Fibroblast of skin of back (primary cell): ENCODE measurements around the gene SRSF2.
"Not testable (repeated sequence)": the region's sequence is repeated elsewhere in the genome, so short reads cannot be mapped to it uniquely, and the experiment has no call there.

ENCODE experiments used
- DNase-seq: peaks from one replicate; pipeline ENCODE4 v3.0.0-alpha.2; 2013

The SRSF2 gene

GRCh38 chr17:76720211-76720610 is 16.9 kb downstream of the SRSF2 start:
- DNase-seq = no peak

DNA sequence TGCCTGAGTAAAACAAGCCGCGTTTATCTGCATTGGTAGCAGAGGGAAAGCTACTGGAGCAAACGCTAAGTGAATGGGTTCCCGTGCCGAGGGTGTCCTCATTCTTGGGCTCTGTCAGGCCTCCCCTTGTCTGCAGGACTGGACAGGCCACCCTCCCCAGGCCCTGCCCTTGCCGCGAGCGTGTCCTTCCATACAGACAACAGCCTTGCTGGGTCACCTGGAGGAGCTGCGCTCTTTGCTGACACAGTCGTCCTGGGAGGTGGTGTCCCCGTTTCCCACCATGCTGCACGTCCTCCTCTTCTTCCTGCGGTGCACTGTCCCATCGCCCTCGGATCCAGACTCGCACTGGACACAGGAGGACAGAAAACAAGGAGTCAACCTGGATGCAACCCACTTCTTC is 18.6 kb downstream of the SRSF2 start:
- no peak for DNase-seq

- DNase-seq = peak; percentile 94
Observed at GRCh38 chr17:76716839-76717215, 20.3 kb downstream of the SRSF2 start.

DNA sequence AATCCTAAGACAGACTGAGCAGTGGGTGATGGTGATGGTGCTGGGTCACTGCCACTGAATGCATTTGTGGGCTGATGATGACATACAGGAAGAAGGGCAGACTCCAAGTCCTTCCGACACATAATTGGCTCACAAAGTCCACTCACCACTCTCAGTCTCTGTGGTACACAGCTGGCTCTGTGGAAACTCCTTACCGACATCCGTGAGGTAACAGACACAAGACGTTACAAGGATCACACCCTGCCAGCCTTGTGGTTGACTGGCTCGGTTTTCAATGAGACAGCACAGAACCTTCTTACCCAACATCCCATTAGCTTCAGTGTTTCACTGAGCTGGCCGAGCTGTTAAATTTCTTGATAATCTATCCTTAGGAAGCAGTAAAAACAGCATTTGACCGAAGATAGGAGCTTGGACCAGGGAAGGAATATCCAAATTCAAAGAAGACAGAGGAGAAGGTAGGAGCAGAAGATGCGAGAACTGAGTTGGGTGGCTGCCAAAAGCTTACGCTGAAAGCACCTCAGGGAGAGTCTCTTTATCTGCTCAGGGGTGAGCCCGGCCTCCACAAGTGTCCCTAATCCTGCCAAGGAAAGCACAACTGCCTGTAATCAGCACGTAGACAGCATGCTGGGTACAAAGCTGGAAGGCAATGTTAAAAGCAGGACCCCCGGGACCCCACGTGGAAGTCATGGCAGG is 20.8 kb downstream of the SRSF2 start:
- peak; percentile 91 for DNase-seq

DNA sequence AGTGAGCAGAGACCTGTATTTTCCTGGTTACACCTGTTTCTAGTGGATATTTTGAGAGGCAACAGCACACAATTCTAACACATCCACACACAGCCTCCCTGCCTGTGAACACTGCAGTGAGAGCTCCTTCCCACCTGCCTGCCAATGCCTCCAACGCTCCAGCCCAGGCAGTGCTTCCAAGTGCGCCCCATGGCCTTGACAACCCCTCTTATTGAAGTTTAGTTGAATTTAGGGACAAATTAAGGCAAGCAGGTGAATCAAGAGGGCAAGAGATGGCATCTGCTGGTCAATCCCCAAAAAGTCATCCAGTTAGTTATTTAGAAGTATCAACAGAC is 21.7 kb downstream of the SRSF2 start:
- DNase-seq = no peak

DNA sequence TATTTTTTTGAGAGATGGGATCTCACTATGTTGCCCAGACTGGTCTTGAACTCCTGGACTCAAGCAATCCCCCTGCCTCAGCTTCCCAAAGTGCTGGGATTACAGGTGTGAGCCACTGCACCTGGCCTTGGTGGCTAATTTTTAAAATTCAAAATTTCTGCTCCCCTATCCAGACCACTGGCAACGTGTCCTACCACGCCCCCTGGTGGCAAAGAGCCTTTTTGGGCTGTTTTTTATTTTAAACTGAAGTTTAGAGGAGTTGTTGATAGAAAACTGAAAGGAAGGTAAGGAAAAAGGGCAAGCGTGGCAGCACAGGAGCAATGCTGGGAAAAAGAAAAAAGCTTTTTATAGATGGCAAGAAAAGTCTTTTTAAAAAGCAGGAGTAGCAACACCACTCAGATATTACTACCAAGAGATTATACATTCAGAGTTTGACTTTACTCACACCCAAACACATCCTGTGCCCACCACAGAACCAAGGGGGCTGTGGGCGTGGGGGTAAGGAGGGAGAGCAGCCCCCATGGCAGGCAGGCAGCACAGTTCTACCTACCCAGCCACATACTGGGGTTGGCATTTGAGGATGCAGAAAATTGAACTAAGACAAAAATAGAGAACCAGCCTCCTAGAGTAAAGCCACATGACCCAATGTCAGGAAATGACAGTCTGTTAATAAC is 22.2 kb downstream of the SRSF2 start:
- DNase-seq = peak; percentile 57

- DNase-seq = no peak
Observed at GRCh38 chr17:76714336-76714735, 22.8 kb downstream of the SRSF2 start.

DNA sequence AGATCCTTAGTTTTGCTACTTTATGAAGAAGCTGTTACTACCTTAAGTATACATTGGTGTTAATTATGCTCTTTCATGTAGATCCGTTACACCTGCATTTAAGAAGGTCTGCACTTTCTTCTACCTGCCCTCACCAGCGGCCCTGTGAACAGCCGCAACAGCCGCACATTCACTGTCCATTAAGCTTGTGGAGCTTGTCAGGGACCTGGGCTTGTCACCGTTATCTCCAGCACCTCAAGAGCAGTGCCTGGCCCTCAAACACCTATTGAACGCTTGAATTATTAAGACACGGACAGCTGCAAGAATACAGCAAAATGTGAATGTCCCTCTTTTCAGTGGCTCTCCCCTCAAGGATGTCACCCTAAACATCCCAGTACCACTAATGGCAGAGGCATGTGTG is 23.4 kb downstream of the SRSF2 start:
- no peak for DNase-seq

- DNase-seq = not testable (repeated sequence)
Observed at GRCh38 chr17:76712321-76712720, 24.8 kb downstream of the SRSF2 start.

GRCh38 chr17:76710863-76711611 is 26.1 kb downstream of the SRSF2 start, which contains the start of gene MXRA7:
Gene MXRA7 (minus strand): TSS chr17:76710965. CDS start chr17:76710946, 19 bp downstream.
- DNase-seq = peak; percentile 78

DNA sequence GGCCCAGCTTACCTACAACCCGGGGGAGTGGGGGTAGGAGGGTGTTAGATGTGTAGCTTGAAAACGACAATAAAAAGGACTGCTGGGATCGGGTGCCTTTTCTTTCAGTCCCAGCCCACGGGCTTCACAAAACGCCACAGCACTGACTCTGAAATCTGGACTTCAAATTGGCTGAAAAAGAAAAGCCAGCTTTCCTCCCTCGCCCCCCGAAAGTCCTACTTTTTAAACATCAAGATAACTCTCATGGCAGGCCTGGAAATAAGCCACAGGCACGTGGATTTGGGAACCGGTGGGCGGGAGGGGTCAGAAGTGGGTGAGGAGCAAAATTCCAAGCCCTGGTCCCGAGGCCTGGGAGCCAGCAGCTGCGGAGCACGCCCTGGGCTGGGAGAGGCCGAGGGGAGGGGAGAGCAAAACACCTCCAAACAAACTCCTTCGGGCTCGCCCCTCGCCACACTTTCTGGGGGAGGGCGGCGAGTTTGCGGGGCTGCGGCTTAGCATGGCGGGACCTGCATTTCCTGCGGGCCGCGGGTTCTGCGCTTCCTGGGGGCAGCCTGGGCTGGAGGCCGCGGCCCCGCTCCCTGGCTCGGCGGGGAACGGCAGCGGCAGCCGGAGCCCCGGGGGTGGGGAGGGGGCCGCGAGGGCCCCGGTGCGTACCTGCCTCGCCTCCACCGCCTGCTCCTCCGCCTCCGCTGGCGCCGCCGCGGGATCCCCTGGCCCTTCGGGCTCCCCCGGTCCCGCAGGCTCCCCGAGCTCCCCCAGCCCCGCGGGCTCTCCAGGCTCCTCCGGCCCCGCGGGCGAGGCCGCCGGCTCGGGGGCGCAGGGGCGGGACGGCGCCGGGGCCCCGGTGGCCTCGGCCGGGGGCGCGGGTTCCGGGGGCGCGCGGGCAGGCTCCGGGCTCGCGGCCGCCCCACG is 26.9 kb downstream of the SRSF2 start:
- DNase-seq = peak; percentile 24

GRCh38 chr17:76709077-76709950 is 27.8 kb downstream of the SRSF2 start:
- DNase-seq = peak; percentile 100

GRCh38 chr17:76707985-76708807 is 28.9 kb downstream of the SRSF2 start:
- DNase-seq = no peak

- DNase-seq = no peak
Observed at GRCh38 chr17:76706817-76707216, 30.3 kb downstream of the SRSF2 start.

GRCh38 chr17:76704805-76705204 is 32.3 kb downstream of the SRSF2 start:
- DNase-seq = no peak

- DNase-seq = no peak
Observed at GRCh38 chr17:76702941-76703637, 34.0 kb downstream of the SRSF2 start.

DNA sequence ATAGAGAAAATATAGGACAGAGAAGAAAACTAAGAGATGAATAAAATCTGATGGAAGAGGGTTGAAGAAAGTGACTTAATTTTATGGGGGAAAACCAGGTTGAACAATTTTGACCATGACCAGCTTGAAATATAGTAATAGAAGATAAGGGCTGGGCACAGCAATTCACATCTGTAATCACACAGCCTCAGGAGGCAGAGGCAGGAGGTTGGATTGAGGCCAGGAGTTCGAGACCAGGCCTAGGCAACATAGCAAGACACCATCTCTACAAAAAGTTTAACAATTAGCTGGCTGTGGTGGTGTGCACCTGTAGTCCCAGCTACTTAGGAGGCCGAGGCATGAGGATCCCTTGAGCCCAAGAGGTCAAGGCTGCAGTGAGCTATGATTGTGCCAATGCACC is 35.1 kb downstream of the SRSF2 start:
- DNase-seq = no peak

DNA sequence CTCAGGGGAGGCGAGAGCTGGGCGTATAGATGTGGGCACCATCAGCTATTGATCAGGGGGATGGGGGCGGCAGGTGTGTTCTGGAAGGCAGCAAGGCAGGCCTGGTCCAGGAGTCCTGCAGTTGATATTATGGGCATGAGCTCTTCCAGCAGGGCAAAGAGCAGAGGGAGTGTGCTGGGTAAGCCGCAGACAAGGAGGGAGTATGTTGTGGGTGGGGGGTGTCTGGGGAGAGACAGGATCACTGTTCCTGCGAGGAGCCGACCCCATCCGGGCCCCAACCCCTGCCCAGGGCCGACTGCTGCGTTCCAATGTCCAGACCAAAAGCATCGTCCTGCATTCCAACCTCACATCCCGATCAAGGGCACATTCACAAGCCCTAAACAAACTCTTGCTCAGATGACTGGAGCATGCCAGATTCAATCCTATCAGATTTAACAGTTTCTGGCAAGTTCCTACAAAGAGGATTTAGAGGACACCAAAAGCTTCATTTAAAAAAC is 35.6 kb downstream of the SRSF2 start:
- no peak for DNase-seq

DNA sequence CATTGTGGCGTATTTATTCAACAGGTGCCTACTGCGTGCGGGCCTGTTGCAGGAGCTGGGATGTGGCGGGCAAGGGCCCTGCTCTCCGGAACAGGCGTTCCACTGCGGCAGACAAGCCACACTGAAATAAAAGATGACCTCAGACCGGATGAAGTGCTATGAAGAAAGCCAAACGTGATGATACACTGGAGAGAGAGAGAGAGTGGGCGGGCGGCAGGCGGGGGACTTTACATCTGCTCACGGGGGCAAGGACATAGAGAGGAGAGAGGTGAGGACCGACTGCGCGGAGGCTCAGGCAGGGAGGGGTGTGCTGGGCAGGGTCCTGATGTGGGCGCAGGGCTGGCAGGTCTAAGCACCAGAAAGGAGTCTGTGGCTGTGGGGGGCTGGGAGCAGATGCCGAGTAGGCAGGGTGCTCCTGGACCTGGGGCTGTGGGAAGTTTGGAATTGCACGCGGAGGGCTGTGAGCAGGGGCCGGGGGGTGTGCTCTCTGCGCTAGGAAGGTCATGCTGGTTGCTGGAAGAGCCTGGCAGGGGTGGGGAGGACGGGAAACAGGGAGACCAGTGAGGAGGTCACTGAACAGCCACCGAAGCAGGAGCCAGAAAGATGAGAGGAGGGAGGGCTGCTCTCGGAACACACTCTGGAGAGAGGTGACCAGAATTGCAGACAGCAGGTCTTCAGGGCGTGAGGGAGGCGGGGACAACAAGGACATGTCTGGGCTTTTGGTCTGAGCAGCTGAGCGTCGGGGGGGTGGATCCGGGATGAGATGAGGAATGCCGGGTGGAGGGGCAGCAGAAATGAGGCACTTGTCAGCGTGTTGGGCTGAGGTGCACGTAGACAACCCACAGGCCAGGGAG is 36.3 kb downstream of the SRSF2 start:
- peak; percentile 78 for DNase-seq
